Activated T-cell treated with anti-CD3 and anti-CD28 coated beads, Interleukin-2, amount 50 U/mL, for 24 hours (primary cell): Measurements from ENCODE around the gene SVOP.
A peak's percentile ranks its signal among the peaks of the same experiment; 100 is the strongest.
"Not testable (repeated sequence)": the region's sequence is repeated elsewhere in the genome, so short reads cannot be mapped to it uniquely, and the experiment has no call there.

Experiments
- DNase-seq: peaks from one replicate; pipeline ENCODE4 v3.0.0-alpha.2; 2020
- H3K27ac Mint-ChIP-seq: 2 replicates; pipeline ENCODE4 v1.8.0; 2020; ENCODE audit warnings: mild to moderate bottlenecking, mixed read lengths
- H3K27me3 Mint-ChIP-seq: 2 replicates; pipeline ENCODE4 v1.8.0; 2020; ENCODE audit warnings: mixed read lengths
- H3K36me3 Mint-ChIP-seq: 2 replicates; pipeline ENCODE4 v1.8.0; 2020; ENCODE audit warnings: low read depth, mixed read lengths
- H3K4me1 Mint-ChIP-seq: 2 replicates; pipeline ENCODE4 v1.8.0; 2020; ENCODE audit warnings: low read depth, mixed read lengths
- H3K4me3 Mint-ChIP-seq: 2 replicates; pipeline ENCODE4 v1.8.0; 2020; ENCODE audit warnings: mild to moderate bottlenecking, moderate library complexity, mixed read lengths
- H3K9me3 Mint-ChIP-seq: 2 replicates; pipeline ENCODE4 v1.8.0; 2020; ENCODE audit warnings: mixed read lengths

Gene SVOP

GRCh38 chr12:108879615-108880254 lies 141.1 kb downstream of the SVOP start, which contains the start of gene DAO:
DAO (plus strand) TSS chr12:108880092; CDS start chr12:108885007, 4,915 bp downstream.
- no peak within 1 kb of the TSS for H3K27ac Mint-ChIP-seq
- H3K9me3 Mint-ChIP-seq: no peaks in the 10 kb centered on the region
- peaks cover 9% of the 10 kb centered on the region for H3K4me1 Mint-ChIP-seq
- no peak within 1 kb of the TSS for H3K4me3 Mint-ChIP-seq
- H3K36me3 Mint-ChIP-seq: no peaks in the 10 kb centered on the region
- no peak for DNase-seq
- no peaks in the 10 kb centered on the region for H3K27me3 Mint-ChIP-seq

GRCh38 chr12:108876550-108876949 lies 144.3 kb downstream of the SVOP start:
- Mint-ChIP-seq H3K27me3 (no peaks in the 10 kb centered on the region), H3K36me3 (no peaks in the 10 kb centered on the region), H3K9me3 (no peaks in the 10 kb centered on the region), H3K4me3 (no peak overlapping the region), H3K4me1 (peaks cover 5% of the 10 kb centered on the region), H3K27ac (no peak overlapping the region)
- no peak for DNase-seq

GRCh38 chr12:108875682-108876361 lies 145.0 kb downstream of the SVOP start:
- Mint-ChIP-seq H3K4me3 (no peak overlapping the region), H3K36me3 (no peaks in the 10 kb centered on the region), H3K27me3 (no peaks in the 10 kb centered on the region), H3K27ac (no peak overlapping the region), H3K9me3 (no peaks in the 10 kb centered on the region), H3K4me1 (peaks cover 5% of the 10 kb centered on the region)
- no peak for DNase-seq

GRCh38 chr12:108875280-108875679 lies 145.6 kb downstream of the SVOP start:
- peaks cover 5% of the 10 kb centered on the region for H3K4me1 Mint-ChIP-seq
- no peak overlapping the region for H3K4me3 Mint-ChIP-seq
- H3K36me3 Mint-ChIP-seq: no peaks in the 10 kb centered on the region
- H3K27ac Mint-ChIP-seq: no peak overlapping the region
- no peaks in the 10 kb centered on the region for H3K27me3 Mint-ChIP-seq
- no peak for DNase-seq
- H3K9me3 Mint-ChIP-seq: no peaks in the 10 kb centered on the region

- Mint-ChIP-seq H3K27ac (peak overlapping the region; percentile 37), H3K36me3 (no peaks in the 10 kb centered on the region), H3K27me3 (no peaks in the 10 kb centered on the region), H3K4me3 (no peak overlapping the region), H3K9me3 (no peaks in the 10 kb centered on the region), H3K4me1 (no peaks in the 10 kb centered on the region)
- DNase-seq: no peak
Measured at GRCh38 chr12:108868781-108869180, 152.1 kb downstream of the SVOP start.

- not testable (repeated sequence) for H3K27me3 Mint-ChIP-seq, H3K27ac Mint-ChIP-seq, DNase-seq, H3K36me3 Mint-ChIP-seq, H3K4me1 Mint-ChIP-seq, H3K9me3 Mint-ChIP-seq, H3K4me3 Mint-ChIP-seq
Measured at GRCh38 chr12:108866083-108866482, 154.8 kb downstream of the SVOP start.

- Mint-ChIP-seq H3K4me1 (no peaks in the 10 kb centered on the region), H3K9me3 (no peaks in the 10 kb centered on the region), H3K4me3 (no peak overlapping the region), H3K36me3 (no peaks in the 10 kb centered on the region), H3K27ac (no peak overlapping the region), H3K27me3 (no peaks in the 10 kb centered on the region)
- DNase-seq: no peak
Measured at GRCh38 chr12:108865169-108865568, 155.7 kb downstream of the SVOP start.

GRCh38 chr12:108862588-108862959 lies 158.3 kb downstream of the SVOP start:
- H3K4me3 Mint-ChIP-seq: no peak overlapping the region
- no peaks in the 10 kb centered on the region for H3K9me3 Mint-ChIP-seq
- H3K36me3 Mint-ChIP-seq: no peaks in the 10 kb centered on the region
- no peak overlapping the region for H3K27ac Mint-ChIP-seq
- no peak for DNase-seq
- peaks cover 16% of the 10 kb centered on the region for H3K4me1 Mint-ChIP-seq
- peaks cover 4% of the 10 kb centered on the region for H3K27me3 Mint-ChIP-seq

GRCh38 chr12:108861878-108862587 lies 158.8 kb downstream of the SVOP start:
- Mint-ChIP-seq H3K36me3 (peaks cover under 1% of the 10 kb centered on the region), H3K27me3 (peaks cover 4% of the 10 kb centered on the region), H3K9me3 (no peaks in the 10 kb centered on the region), H3K27ac (no peak overlapping the region), H3K4me3 (no peak overlapping the region), H3K4me1 (peaks cover 16% of the 10 kb centered on the region)
- no peak for DNase-seq

GRCh38 chr12:108860443-108860842 lies 160.4 kb downstream of the SVOP start:
- Mint-ChIP-seq H3K27ac (no peak overlapping the region), H3K36me3 (peaks cover 11% of the 10 kb centered on the region), H3K27me3 (peaks cover 4% of the 10 kb centered on the region), H3K4me1 (peaks cover 32% of the 10 kb centered on the region), H3K9me3 (no peaks in the 10 kb centered on the region), H3K4me3 (no peak overlapping the region)
- no peak for DNase-seq

- H3K4me1 Mint-ChIP-seq: peaks cover 37% of the 10 kb centered on the region
- H3K9me3 Mint-ChIP-seq: peaks cover 2% of the 10 kb centered on the region
- peaks cover 4% of the 10 kb centered on the region for H3K27me3 Mint-ChIP-seq
- H3K36me3 Mint-ChIP-seq: peaks cover 16% of the 10 kb centered on the region
- DNase-seq: no peak
- H3K4me3 Mint-ChIP-seq: no peak overlapping the region
- H3K27ac Mint-ChIP-seq: no peak overlapping the region
Measured at GRCh38 chr12:108859923-108860291, 161.0 kb downstream of the SVOP start.

- Mint-ChIP-seq H3K4me1 (peaks cover 42% of the 10 kb centered on the region), H3K36me3 (peaks cover 22% of the 10 kb centered on the region), H3K27ac (peak overlapping the region; percentile 90), H3K4me3 (peak overlapping the region; percentile 83)
- not testable (repeated sequence) for H3K9me3 Mint-ChIP-seq, DNase-seq, H3K27me3 Mint-ChIP-seq
Measured at GRCh38 chr12:108859141-108859922, 161.5 kb downstream of the SVOP start.

GRCh38 chr12:108858311-108859074 lies 162.4 kb downstream of the SVOP start:
- H3K4me3 Mint-ChIP-seq: peak overlapping the region; percentile 83
- peak; percentile 38 for DNase-seq
- H3K27me3 Mint-ChIP-seq: peaks cover 4% of the 10 kb centered on the region
- H3K27ac Mint-ChIP-seq: peak overlapping the region; percentile 90
- H3K36me3 Mint-ChIP-seq: peaks cover 29% of the 10 kb centered on the region
- peaks cover 2% of the 10 kb centered on the region for H3K9me3 Mint-ChIP-seq
- H3K4me1 Mint-ChIP-seq: peaks cover 48% of the 10 kb centered on the region
